ENCODE measurements around the gene RTL10.

RTL10 gene

DNA sequence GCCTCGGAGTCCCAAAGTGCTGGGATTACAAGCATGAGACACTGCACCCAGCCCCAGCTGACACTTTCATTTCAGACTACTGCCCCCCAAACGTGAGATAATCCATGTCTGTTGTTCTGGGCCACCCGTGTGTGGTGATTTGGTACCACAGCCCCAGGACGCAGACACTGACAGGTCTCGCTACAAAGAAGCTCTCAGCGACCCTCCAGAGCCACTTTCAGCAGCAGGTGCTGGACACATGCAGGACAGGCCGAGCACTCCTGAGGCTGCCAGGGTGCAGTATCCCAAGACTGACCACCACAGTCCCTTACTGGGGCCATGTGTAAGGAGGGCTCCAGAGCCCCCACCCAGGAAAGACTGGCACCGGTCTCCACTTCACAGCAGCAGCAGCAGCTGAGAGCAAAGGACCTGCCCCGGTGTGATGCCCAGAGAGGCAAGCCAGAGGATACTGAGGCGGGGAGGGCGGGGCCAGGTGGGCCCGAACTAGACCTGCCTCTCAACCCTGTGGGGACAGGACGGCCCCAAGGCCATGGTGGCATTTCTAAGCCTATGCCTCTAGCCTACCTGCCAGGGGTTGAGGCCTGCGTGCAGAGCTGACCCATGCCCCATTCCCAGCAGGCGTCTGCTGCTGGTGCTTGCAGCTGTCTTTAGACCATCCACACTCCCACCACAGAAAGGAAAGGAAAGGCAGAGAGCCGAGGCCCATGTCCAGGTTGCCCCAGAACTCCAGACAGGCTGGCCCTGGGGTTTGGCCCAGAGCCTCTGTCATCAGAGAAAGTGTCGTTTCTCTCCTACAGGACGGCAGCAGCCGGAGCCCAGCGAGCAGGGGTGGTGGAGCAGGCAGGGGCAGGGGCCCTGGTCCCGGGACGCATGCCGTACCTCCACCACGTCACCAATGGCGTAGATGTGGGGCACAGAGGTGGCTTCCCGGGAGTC lies 28.0 kb upstream of the RTL10 start:
- DNase-seq (ENCODE audit: low read depth), result no peak
- TF ChIP-seq, protein P1, sequence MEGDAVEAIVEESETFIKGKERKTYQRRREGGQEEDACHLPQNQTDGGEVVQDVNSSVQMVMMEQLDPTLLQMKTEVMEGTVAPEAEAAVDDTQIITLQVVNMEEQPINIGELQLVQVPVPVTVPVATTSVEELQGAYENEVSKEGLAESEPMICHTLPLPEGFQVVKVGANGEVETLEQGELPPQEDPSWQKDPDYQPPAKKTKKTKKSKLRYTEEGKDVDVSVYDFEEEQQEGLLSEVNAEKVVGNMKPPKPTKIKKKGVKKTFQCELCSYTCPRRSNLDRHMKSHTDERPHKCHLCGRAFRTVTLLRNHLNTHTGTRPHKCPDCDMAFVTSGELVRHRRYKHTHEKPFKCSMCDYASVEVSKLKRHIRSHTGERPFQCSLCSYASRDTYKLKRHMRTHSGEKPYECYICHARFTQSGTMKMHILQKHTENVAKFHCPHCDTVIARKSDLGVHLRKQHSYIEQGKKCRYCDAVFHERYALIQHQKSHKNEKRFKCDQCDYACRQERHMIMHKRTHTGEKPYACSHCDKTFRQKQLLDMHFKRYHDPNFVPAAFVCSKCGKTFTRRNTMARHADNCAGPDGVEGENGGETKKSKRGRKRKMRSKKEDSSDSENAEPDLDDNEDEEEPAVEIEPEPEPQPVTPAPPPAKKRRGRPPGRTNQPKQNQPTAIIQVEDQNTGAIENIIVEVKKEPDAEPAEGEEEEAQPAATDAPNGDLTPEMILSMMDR (conservative IDR thresholded peaks at IDR 0.05; ENCODE audit: low read length), result no peak
- no peak overlapping the region for H3K4me3 ChIP-seq (ENCODE audit: low read length)

DNA sequence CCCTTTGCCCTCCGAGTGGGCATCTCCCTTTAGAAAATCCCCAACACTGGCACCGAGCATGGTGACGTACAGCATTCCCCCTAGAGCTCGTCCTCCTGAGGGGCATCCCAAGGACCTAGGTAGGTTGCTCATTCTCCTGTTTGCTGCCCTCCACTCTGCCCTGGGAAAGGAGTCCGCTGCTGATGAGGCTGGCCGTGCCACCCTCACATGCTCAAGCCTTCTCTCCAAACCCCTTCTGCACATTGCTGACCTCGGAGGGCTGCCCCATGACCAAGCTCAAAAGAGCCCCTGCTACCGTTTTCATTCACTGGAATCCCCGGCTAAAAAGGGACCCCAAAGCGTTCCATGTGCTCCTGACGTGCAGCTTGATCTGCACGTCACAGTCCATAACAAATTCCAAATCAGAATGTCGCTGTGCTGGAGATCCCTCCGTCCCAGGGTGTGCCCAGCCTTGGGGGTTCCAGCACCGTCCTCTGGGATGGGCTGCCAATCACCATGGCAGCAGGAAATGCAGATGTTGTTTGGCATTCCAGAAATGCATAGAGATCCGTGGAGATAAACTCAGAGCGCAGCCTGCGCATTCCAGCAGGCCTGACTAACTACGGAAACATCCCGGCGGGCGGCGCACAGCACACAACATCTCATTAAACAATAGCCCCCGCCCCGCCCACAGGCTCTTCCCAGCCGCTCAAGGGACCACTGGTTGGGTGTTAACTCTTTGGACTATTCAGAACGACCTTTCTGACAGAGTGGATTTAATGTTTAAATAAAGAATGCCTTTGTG lies 26.3 kb upstream of the RTL10 start:
- DNase-seq (ENCODE audit: low read depth), result peak; percentile 98

GRCh38 chr22:19879992-19880785 lies 25.5 kb upstream of the RTL10 start:
- TF ChIP-seq, protein P1 (conservative IDR thresholded peaks at IDR 0.05; ENCODE audit: low read length), result no peak
- H3K4me3 ChIP-seq (ENCODE audit: low read length), result peak overlapping the region; percentile 39

More for the DNA sequence above, 26.3 kb upstream of the RTL10 start:
- TF ChIP-seq, protein P1 (conservative IDR thresholded peaks at IDR 0.05; ENCODE audit: low read length), result no peak
- H3K4me3 ChIP-seq (ENCODE audit: low read length), result peak overlapping the region; percentile 39

GRCh38 chr22:19879643-19879991 lies 24.9 kb upstream of the RTL10 start:
- H3K4me3 ChIP-seq (ENCODE audit: low read length), result no peak overlapping the region; the same call in 1 of the 2 replicates
- no peak for DNase-seq (ENCODE audit: low read depth)
- TF ChIP-seq, protein P1 (conservative IDR thresholded peaks at IDR 0.05; ENCODE audit: low read length), result no peak

More at GRCh38 chr22:19879992-19880785, 25.5 kb upstream of the RTL10 start:
- DNase-seq (ENCODE audit: low read depth), result no peak

- H3K4me3 ChIP-seq (ENCODE audit: low read length), result peak overlapping the region; percentile 35
- TF ChIP-seq, protein P1 (conservative IDR thresholded peaks at IDR 0.05; ENCODE audit: low read length), result no peak
- DNase-seq (ENCODE audit: low read depth), result no peak
Measured at GRCh38 chr22:19879246-19879570, 24.5 kb upstream of the RTL10 start.

DNA sequence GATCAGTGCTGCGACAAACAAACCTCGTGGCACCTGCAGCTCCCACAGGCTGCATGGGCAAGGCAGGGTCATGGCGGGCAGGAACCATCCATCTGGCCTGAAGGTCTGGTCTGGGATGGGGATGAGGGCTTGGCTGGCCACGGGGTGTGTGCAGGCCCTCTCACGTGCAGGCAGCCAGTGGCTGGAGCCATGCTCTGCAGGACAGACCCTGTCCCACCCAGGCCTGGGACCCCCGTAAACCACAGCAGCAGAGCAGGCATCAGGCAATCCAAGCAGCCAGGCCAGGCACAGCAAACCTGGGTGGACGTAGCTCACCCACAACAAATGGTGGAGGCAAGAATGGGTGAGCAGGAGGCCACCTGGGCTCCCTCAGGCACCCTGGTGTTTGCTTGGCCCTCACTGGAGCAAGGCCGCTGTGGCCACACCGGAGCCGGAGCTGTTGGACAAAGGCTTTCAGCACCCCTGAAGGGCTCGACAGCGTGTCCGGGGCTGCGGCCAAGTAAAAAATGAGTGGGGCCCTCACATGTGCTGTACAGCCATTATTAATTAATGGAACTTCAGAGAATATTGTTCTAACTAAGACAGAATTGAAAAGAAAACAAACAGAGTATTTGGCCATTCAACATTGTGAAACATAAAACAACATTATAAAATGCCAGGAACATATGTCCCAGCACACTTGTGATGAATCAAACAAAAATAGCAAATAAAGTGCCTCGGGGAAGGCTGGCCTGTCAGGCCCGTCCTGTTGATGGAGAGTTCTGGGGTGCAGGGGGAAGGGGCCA lies 24.0 kb upstream of the RTL10 start:
- TF ChIP-seq, protein P1 (conservative IDR thresholded peaks at IDR 0.05; ENCODE audit: low read length), result no peak
- peak; percentile 61 for DNase-seq (ENCODE audit: low read depth)
- H3K4me3 ChIP-seq (ENCODE audit: low read length), result peak overlapping the region; percentile 35

Data from AG10803 (cell line).